ENCODE data around the gene FPGS.

GRCh38 chr9:127857278-127857677, 54.6 kb downstream of the FPGS start:
- TF ChIP-seq CTCF (IDR thresholded peaks at IDR 0.05; ENCODE audit: low read depth, low read length, missing input control) (no peak), ATF3 (IDR thresholded peaks at IDR 0.05) (no peak), REST (IDR thresholded peaks at IDR 0.05) (no peak), HNF4A (conservative IDR thresholded peaks at IDR 0.05) (no peak)

Data from liver (tissue), 3 donors.